ENCODE data around the gene PIK3C2G.
"Not testable (repeated sequence)": the region's sequence is repeated elsewhere in the genome, so short reads cannot be mapped to it uniquely, and the experiment has no call there.

The PIK3C2G gene

GRCh38 chr12:18502422-18502968 lies 241.2 kb downstream of the PIK3C2G start:
- H3K27me3 ChIP-seq (ENCODE audit: control insufficient read depth, insufficient read depth, low read length, poor library complexity, severe bottlenecking): no peaks in the 10 kb centered on the region
- no peaks in the 10 kb centered on the region for H3K9me3 ChIP-seq (ENCODE audit: control insufficient read depth, low read length)
- H3K4me3 ChIP-seq (ENCODE audit: insufficient read depth, low read depth, low read length): no peak overlapping the region
- H3K36me3 ChIP-seq (ENCODE audit: control insufficient read depth, insufficient read depth, low read length): no peaks in the 10 kb centered on the region
- WGBS, 2 experiments: 96 to 100% methylated on average over 1 to 6 of the region's 7 CpGs
- no peak overlapping the region for H3K27ac ChIP-seq (ENCODE audit: insufficient read depth, low read depth, low read length, poor library complexity, severe bottlenecking)
- H3K4me1 ChIP-seq (ENCODE audit: control insufficient read depth, insufficient read depth, low read length): no peaks in the 10 kb centered on the region

- Histone ChIP-seq H3K27me3 (ENCODE audit: control insufficient read depth, insufficient read depth, low read length, poor library complexity, severe bottlenecking) (no peaks in the 10 kb centered on the region), H3K4me3 (ENCODE audit: insufficient read depth, low read depth, low read length) (no peak overlapping the region), H3K27ac (ENCODE audit: insufficient read depth, low read depth, low read length, poor library complexity, severe bottlenecking) (no peak overlapping the region), H3K4me1 (ENCODE audit: control insufficient read depth, insufficient read depth, low read length) (no peaks in the 10 kb centered on the region), H3K9me3 (ENCODE audit: control insufficient read depth, low read length) (no peaks in the 10 kb centered on the region), H3K36me3 (ENCODE audit: control insufficient read depth, insufficient read depth, low read length) (no peaks in the 10 kb centered on the region)
- 93% methylated on average over 6 of the region's 6 CpGs for WGBS, 2 experiments
Measured at GRCh38 chr12:18521461-18521860, 260.1 kb downstream of the PIK3C2G start.

- Histone ChIP-seq H3K4me1 (ENCODE audit: control insufficient read depth, insufficient read depth, low read length) (no peaks in the 10 kb centered on the region), H3K9me3 (ENCODE audit: control insufficient read depth, low read length) (no peaks in the 10 kb centered on the region), H3K4me3 (ENCODE audit: insufficient read depth, low read depth, low read length) (no peak overlapping the region), H3K27ac (ENCODE audit: insufficient read depth, low read depth, low read length, poor library complexity, severe bottlenecking) (no peak overlapping the region), H3K36me3 (ENCODE audit: control insufficient read depth, insufficient read depth, low read length) (no peaks in the 10 kb centered on the region), H3K27me3 (ENCODE audit: control insufficient read depth, insufficient read depth, low read length, poor library complexity, severe bottlenecking) (no peaks in the 10 kb centered on the region)
- WGBS, 2 experiments: no CpG with 5 or more reads among the region's 1 CpG
Measured at GRCh38 chr12:18522806-18523205, 261.5 kb downstream of the PIK3C2G start.

GRCh38 chr12:18542497-18542896 lies 281.2 kb downstream of the PIK3C2G start:
- not testable (repeated sequence) for H3K27me3 ChIP-seq (ENCODE audit: control insufficient read depth, insufficient read depth, low read length, poor library complexity, severe bottlenecking); H3K36me3 ChIP-seq (ENCODE audit: control insufficient read depth, insufficient read depth, low read length); H3K9me3 ChIP-seq (ENCODE audit: control insufficient read depth, low read length); H3K4me1 ChIP-seq (ENCODE audit: control insufficient read depth, insufficient read depth, low read length); H3K4me3 ChIP-seq (ENCODE audit: insufficient read depth, low read depth, low read length); H3K27ac ChIP-seq (ENCODE audit: insufficient read depth, low read depth, low read length, poor library complexity, severe bottlenecking)
- 90 to 93% methylated on average over 3 of the region's 3 CpGs for WGBS, 2 experiments

GRCh38 chr12:18546399-18546798 lies 285.1 kb downstream of the PIK3C2G start:
- no peaks in the 10 kb centered on the region for H3K9me3 ChIP-seq (ENCODE audit: control insufficient read depth, low read length)
- H3K36me3 ChIP-seq (ENCODE audit: control insufficient read depth, insufficient read depth, low read length): no peaks in the 10 kb centered on the region
- no peak overlapping the region for H3K4me3 ChIP-seq (ENCODE audit: insufficient read depth, low read depth, low read length)
- no peak overlapping the region for H3K27ac ChIP-seq (ENCODE audit: insufficient read depth, low read depth, low read length, poor library complexity, severe bottlenecking)
- H3K27me3 ChIP-seq (ENCODE audit: control insufficient read depth, insufficient read depth, low read length, poor library complexity, severe bottlenecking): no peaks in the 10 kb centered on the region
- H3K4me1 ChIP-seq (ENCODE audit: control insufficient read depth, insufficient read depth, low read length): no peaks in the 10 kb centered on the region
- 94 to 98% methylated on average over 1 of the region's 1 CpG for WGBS, 2 experiments

- 80 to 81% methylated on average over 2 of the region's 2 CpGs for WGBS, 2 experiments
- no peaks in the 10 kb centered on the region for H3K4me1 ChIP-seq (ENCODE audit: control insufficient read depth, insufficient read depth, low read length)
- no peaks in the 10 kb centered on the region for H3K36me3 ChIP-seq (ENCODE audit: control insufficient read depth, insufficient read depth, low read length)
- H3K27me3 ChIP-seq (ENCODE audit: control insufficient read depth, insufficient read depth, low read length, poor library complexity, severe bottlenecking): no peaks in the 10 kb centered on the region
- H3K27ac ChIP-seq (ENCODE audit: insufficient read depth, low read depth, low read length, poor library complexity, severe bottlenecking): no peak overlapping the region
- no peak overlapping the region for H3K4me3 ChIP-seq (ENCODE audit: insufficient read depth, low read depth, low read length)
- no peaks in the 10 kb centered on the region for H3K9me3 ChIP-seq (ENCODE audit: control insufficient read depth, low read length)
Measured at GRCh38 chr12:18549598-18549997, 288.3 kb downstream of the PIK3C2G start.

GRCh38 chr12:18551106-18551505 lies 289.8 kb downstream of the PIK3C2G start:
- Histone ChIP-seq H3K27ac (ENCODE audit: insufficient read depth, low read depth, low read length, poor library complexity, severe bottlenecking) (no peak overlapping the region), H3K4me3 (ENCODE audit: insufficient read depth, low read depth, low read length) (no peak overlapping the region), H3K27me3 (ENCODE audit: control insufficient read depth, insufficient read depth, low read length, poor library complexity, severe bottlenecking) (no peaks in the 10 kb centered on the region), H3K4me1 (ENCODE audit: control insufficient read depth, insufficient read depth, low read length) (no peaks in the 10 kb centered on the region), H3K36me3 (ENCODE audit: control insufficient read depth, insufficient read depth, low read length) (no peaks in the 10 kb centered on the region), H3K9me3 (ENCODE audit: control insufficient read depth, low read length) (no peaks in the 10 kb centered on the region)
- 94% methylated on average over 1 of the region's 1 CpG for WGBS, 2 experiments

GRCh38 chr12:18551701-18552100 lies 290.4 kb downstream of the PIK3C2G start:
- Histone ChIP-seq H3K4me3 (ENCODE audit: insufficient read depth, low read depth, low read length) (no peak overlapping the region), H3K4me1 (ENCODE audit: control insufficient read depth, insufficient read depth, low read length) (no peaks in the 10 kb centered on the region), H3K36me3 (ENCODE audit: control insufficient read depth, insufficient read depth, low read length) (no peaks in the 10 kb centered on the region), H3K27ac (ENCODE audit: insufficient read depth, low read depth, low read length, poor library complexity, severe bottlenecking) (no peak overlapping the region), H3K9me3 (ENCODE audit: control insufficient read depth, low read length) (no peaks in the 10 kb centered on the region), H3K27me3 (ENCODE audit: control insufficient read depth, insufficient read depth, low read length, poor library complexity, severe bottlenecking) (no peaks in the 10 kb centered on the region)
- WGBS, 2 experiments: 82 to 92% methylated on average over 3 of the region's 3 CpGs

- H3K36me3 ChIP-seq (ENCODE audit: control insufficient read depth, insufficient read depth, low read length): no peaks in the 10 kb centered on the region
- no peaks in the 10 kb centered on the region for H3K27me3 ChIP-seq (ENCODE audit: control insufficient read depth, insufficient read depth, low read length, poor library complexity, severe bottlenecking)
- no peaks in the 10 kb centered on the region for H3K4me1 ChIP-seq (ENCODE audit: control insufficient read depth, insufficient read depth, low read length)
- no peaks in the 10 kb centered on the region for H3K9me3 ChIP-seq (ENCODE audit: control insufficient read depth, low read length)
- 87 to 99% methylated on average over 5 of the region's 5 CpGs for WGBS, 2 experiments
- no peak overlapping the region for H3K27ac ChIP-seq (ENCODE audit: insufficient read depth, low read depth, low read length, poor library complexity, severe bottlenecking)
- no peak overlapping the region for H3K4me3 ChIP-seq (ENCODE audit: insufficient read depth, low read depth, low read length)
Measured at GRCh38 chr12:18552829-18553228, 291.5 kb downstream of the PIK3C2G start.

GRCh38 chr12:18556161-18556560 lies 294.8 kb downstream of the PIK3C2G start:
- Histone ChIP-seq H3K4me1 (ENCODE audit: control insufficient read depth, insufficient read depth, low read length) (no peaks in the 10 kb centered on the region), H3K27me3 (ENCODE audit: control insufficient read depth, insufficient read depth, low read length, poor library complexity, severe bottlenecking) (no peaks in the 10 kb centered on the region), H3K36me3 (ENCODE audit: control insufficient read depth, insufficient read depth, low read length) (no peaks in the 10 kb centered on the region), H3K9me3 (ENCODE audit: control insufficient read depth, low read length) (no peaks in the 10 kb centered on the region), H3K4me3 (ENCODE audit: insufficient read depth, low read depth, low read length) (no peak overlapping the region), H3K27ac (ENCODE audit: insufficient read depth, low read depth, low read length, poor library complexity, severe bottlenecking) (no peak overlapping the region)
- WGBS, 2 experiments: 84% methylated on average over 2 of the region's 2 CpGs

GRCh38 chr12:18559242-18559641 lies 297.9 kb downstream of the PIK3C2G start:
- H3K36me3 ChIP-seq (ENCODE audit: control insufficient read depth, insufficient read depth, low read length): no peaks in the 10 kb centered on the region
- H3K9me3 ChIP-seq (ENCODE audit: control insufficient read depth, low read length): no peaks in the 10 kb centered on the region
- H3K27ac ChIP-seq (ENCODE audit: insufficient read depth, low read depth, low read length, poor library complexity, severe bottlenecking): no peak overlapping the region
- no peaks in the 10 kb centered on the region for H3K4me1 ChIP-seq (ENCODE audit: control insufficient read depth, insufficient read depth, low read length)
- no peaks in the 10 kb centered on the region for H3K27me3 ChIP-seq (ENCODE audit: control insufficient read depth, insufficient read depth, low read length, poor library complexity, severe bottlenecking)
- WGBS, 2 experiments: 91 to 96% methylated on average over 1 of the region's 1 CpG
- no peak overlapping the region for H3K4me3 ChIP-seq (ENCODE audit: insufficient read depth, low read depth, low read length)
